ENCODE results near the gene ALG11.

Gene ALG11

GRCh38 chr13:51993713-51994112, 18.5 kb upstream of the ALG11 start:
- no peaks in the 10 kb centered on the region for H3K27me3 ChIP-seq (replicated peaks)
- DNase-seq = no peak
- TF ChIP-seq, protein P1, sequence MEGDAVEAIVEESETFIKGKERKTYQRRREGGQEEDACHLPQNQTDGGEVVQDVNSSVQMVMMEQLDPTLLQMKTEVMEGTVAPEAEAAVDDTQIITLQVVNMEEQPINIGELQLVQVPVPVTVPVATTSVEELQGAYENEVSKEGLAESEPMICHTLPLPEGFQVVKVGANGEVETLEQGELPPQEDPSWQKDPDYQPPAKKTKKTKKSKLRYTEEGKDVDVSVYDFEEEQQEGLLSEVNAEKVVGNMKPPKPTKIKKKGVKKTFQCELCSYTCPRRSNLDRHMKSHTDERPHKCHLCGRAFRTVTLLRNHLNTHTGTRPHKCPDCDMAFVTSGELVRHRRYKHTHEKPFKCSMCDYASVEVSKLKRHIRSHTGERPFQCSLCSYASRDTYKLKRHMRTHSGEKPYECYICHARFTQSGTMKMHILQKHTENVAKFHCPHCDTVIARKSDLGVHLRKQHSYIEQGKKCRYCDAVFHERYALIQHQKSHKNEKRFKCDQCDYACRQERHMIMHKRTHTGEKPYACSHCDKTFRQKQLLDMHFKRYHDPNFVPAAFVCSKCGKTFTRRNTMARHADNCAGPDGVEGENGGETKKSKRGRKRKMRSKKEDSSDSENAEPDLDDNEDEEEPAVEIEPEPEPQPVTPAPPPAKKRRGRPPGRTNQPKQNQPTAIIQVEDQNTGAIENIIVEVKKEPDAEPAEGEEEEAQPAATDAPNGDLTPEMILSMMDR (IDR thresholded peaks at IDR 0.05; ENCODE audit: low read depth, low read length, missing control alignments) = no peak
- no peaks in the 10 kb centered on the region for H3K36me3 ChIP-seq (replicated peaks)
- in situ Hi-C loops (cut with HindIII; ENCODE audit: low pct_ligation_motif_present, low sequenced_read_pairs) = no loop called here
- no peak overlapping the region for H3K27ac ChIP-seq
- H3K4me3 ChIP-seq (ENCODE audit: low read depth, low read length) = no peak overlapping the region

DNA sequence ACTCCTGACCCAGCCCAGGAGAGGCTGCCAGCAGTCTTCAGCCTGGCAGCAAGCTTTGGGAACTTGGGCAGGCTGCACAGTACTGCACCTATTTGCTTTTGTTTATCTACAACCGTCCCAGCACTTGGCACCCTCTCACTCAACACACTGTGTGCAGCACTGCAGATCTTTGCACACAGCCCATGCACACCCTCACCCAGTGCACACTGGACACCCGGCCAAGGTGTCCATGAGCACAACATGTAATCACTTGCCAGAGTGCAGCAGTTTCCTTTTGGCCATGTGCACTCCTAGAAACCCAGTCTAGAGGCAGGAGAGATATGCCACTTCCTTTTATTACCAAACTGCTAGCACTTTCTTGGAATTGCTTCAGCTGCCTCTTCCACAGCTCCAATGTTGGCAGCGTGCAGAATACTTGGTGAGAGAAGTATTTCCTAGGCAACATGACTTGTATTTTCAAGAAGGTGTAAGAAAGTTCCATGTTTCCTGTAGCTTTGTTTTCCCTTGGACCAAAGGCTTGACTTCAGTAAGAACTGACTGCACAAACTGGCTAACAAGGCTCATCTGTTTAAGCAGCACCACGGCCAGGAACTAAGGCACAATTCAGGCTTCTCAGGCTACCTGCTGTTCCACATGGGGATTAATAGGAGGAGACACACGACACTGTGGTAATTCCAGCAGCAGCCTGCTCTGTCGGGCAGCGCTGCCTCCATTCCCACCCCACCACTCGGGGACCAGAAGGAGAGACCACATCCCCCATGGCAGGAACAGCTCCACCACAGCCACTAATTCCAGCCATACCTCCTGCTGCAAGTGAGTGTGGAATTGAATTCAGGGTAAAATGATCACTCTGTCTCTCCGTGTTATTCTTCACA, 16.3 kb upstream of the ALG11 start:
- Histone ChIP-seq H3K36me3 (replicated peaks) (no peaks in the 10 kb centered on the region), H3K4me3 (ENCODE audit: low read depth, low read length) (no peak overlapping the region), H3K27ac (no peak overlapping the region), H3K27me3 (replicated peaks) (no peaks in the 10 kb centered on the region)
- DNase-seq = no peak
- TF ChIP-seq, protein P1 (IDR thresholded peaks at IDR 0.05; ENCODE audit: low read depth, low read length, missing control alignments) = peak; percentile 5
- in situ Hi-C loops (cut with HindIII; ENCODE audit: low pct_ligation_motif_present, low sequenced_read_pairs) = no loop called here

- H3K4me3 ChIP-seq (ENCODE audit: low read depth, low read length) = no peak overlapping the region
- H3K27ac ChIP-seq = no peak overlapping the region
- in situ Hi-C loops (cut with HindIII; ENCODE audit: low pct_ligation_motif_present, low sequenced_read_pairs) = no loop called here
- TF ChIP-seq, protein P1 (IDR thresholded peaks at IDR 0.05; ENCODE audit: low read depth, low read length, missing control alignments) = no peak
- DNase-seq = no peak
- no peaks in the 10 kb centered on the region for H3K27me3 ChIP-seq (replicated peaks)
- no peaks in the 10 kb centered on the region for H3K36me3 ChIP-seq (replicated peaks)
Measured at GRCh38 chr13:51996641-51997040, 15.6 kb upstream of the ALG11 start.

- no peak for DNase-seq
- TF ChIP-seq, protein P1 (IDR thresholded peaks at IDR 0.05; ENCODE audit: low read depth, low read length, missing control alignments) = no peak
- H3K36me3 ChIP-seq (replicated peaks) = no peaks in the 10 kb centered on the region
- H3K27ac ChIP-seq = no peak overlapping the region
- no peak overlapping the region for H3K4me3 ChIP-seq (ENCODE audit: low read depth, low read length)
- in situ Hi-C loops (cut with HindIII; ENCODE audit: low pct_ligation_motif_present, low sequenced_read_pairs) = no loop called here
- H3K27me3 ChIP-seq (replicated peaks) = no peaks in the 10 kb centered on the region
Measured at GRCh38 chr13:51997186-51997585, 15.0 kb upstream of the ALG11 start.

DNA sequence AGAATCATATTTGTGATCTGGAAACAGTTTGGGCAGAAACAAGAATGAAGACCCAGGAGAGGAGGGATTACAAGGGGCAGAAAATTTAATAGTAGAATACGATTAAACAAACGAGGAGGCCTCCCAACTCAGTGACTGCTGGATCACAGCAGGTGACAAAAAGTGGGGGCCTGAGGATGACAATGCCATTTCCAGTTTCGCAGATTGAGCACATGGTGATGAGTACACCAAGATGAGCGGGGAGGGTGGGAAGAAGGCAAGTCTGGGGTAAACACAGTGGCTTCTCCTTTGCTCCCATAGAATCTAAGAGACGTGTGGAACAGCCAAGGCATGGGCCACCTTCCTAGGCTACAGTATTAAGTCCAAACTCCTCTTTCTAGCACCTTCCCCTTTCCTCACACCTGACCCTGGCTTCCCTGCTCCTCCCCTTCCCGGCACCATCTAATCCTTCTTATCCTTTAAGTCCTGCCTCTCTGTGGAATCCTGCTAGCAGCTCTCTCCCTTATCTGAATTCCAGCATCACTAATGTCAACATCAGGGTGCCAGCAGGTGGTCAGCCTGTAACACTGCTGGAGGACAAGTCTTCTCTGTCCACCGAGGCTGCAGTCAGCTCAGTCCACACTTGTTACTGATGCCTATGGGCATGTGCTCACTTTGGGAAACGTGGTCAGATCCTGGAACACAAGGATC, 14.4 kb upstream of the ALG11 start:
- no peak overlapping the region for H3K27ac ChIP-seq
- H3K36me3 ChIP-seq (replicated peaks) = no peaks in the 10 kb centered on the region
- in situ Hi-C loops (cut with HindIII; ENCODE audit: low pct_ligation_motif_present, low sequenced_read_pairs) = no loop called here
- DNase-seq = no peak
- no peaks in the 10 kb centered on the region for H3K27me3 ChIP-seq (replicated peaks)
- H3K4me3 ChIP-seq (ENCODE audit: low read depth, low read length) = no peak overlapping the region
- TF ChIP-seq, protein P1 (IDR thresholded peaks at IDR 0.05; ENCODE audit: low read depth, low read length, missing control alignments) = no peak
